Fibroblast of upper back skin (primary cell): Measurements from ENCODE around the gene ADIPOR1.

ENCODE experiments used
- DNase-seq: peaks from one replicate; pipeline ENCODE4 v3.0.0-alpha.2; 2013

ADIPOR1 gene

GRCh38 chr1:202968895-202969295, 10.8 kb upstream of the ADIPOR1 start:
- DNase-seq: peak; percentile 63

GRCh38 chr1:202968351-202968750, 10.2 kb upstream of the ADIPOR1 start:
- DNase-seq: no peak

- no peak for DNase-seq
Measured at GRCh38 chr1:202967684-202968281, 9.7 kb upstream of the ADIPOR1 start.

GRCh38 chr1:202966006-202966898, 8.1 kb upstream of the ADIPOR1 start:
- DNase-seq: no peak

- DNase-seq: no peak
Measured at GRCh38 chr1:202965422-202965821, 7.3 kb upstream of the ADIPOR1 start.

GRCh38 chr1:202964791-202965410, 6.8 kb upstream of the ADIPOR1 start:
- DNase-seq: peak; percentile 14

- DNase-seq: no peak
Measured at GRCh38 chr1:202961220-202961880, 3.2 kb upstream of the ADIPOR1 start.

- DNase-seq: peak; percentile 31
Measured at GRCh38 chr1:202959276-202959620, 1.1 kb upstream of the ADIPOR1 start.

GRCh38 chr1:202958544-202959275, 598 bp upstream of the ADIPOR1 start:
- no peak for DNase-seq

GRCh38 chr1:202956969-202957368, 1.1 kb downstream of the ADIPOR1 start:
- no peak for DNase-seq

GRCh38 chr1:202954057-202954745, 3.9 kb downstream of the ADIPOR1 start:
- DNase-seq: no peak

GRCh38 chr1:202953392-202953791, 4.7 kb downstream of the ADIPOR1 start:
- no peak for DNase-seq

- peak; percentile 14 for DNase-seq
Measured at GRCh38 chr1:202952818-202953217, 5.3 kb downstream of the ADIPOR1 start.

- DNase-seq: no peak
Measured at GRCh38 chr1:202952099-202952498, 6.0 kb downstream of the ADIPOR1 start.

GRCh38 chr1:202951437-202951836, 6.7 kb downstream of the ADIPOR1 start:
- no peak for DNase-seq

- DNase-seq: no peak
Measured at GRCh38 chr1:202945483-202945882, 12.6 kb downstream of the ADIPOR1 start.

- DNase-seq: no peak
Measured at GRCh38 chr1:202944438-202944921, 13.6 kb downstream of the ADIPOR1 start.

- no peak for DNase-seq
Measured at GRCh38 chr1:202942426-202942825, 15.7 kb downstream of the ADIPOR1 start.

GRCh38 chr1:202941372-202941771, 16.7 kb downstream of the ADIPOR1 start:
- DNase-seq: no peak

GRCh38 chr1:202940561-202940960, 17.6 kb downstream of the ADIPOR1 start:
- no peak for DNase-seq

- DNase-seq: no peak
Measured at GRCh38 chr1:202938287-202938925, 19.7 kb downstream of the ADIPOR1 start.
